SK-N-SH (cell line): ENCODE measurements around the gene FAM177A1. TPM values are rescaled to one million over a fixed set of nuclear protein-coding genes. Genes with fewer than 3 reads are reported as not detected.

ENCODE experiments used
- CTCF ChIA-PET: fragments of 300-600, 350-600 bp; formaldehyde crosslinking; extraction: SDS; loops from one replicate; lab custom pipeline; 2021; lab: Yijun Ruan, JAX
- POLR2A ChIA-PET: fragments of 350-600 bp; sonication (Branson Sonifier 250); formaldehyde crosslinking; extraction: SDS; loops from one replicate; lab custom pipeline; 2020; ENCODE audit warnings: antibody characterized with exemption, inconsistent platforms; lab: Yijun Ruan, JAX
- DNase-seq: peaks from one replicate; pipeline ENCODE4 v3.0.0; 2012
- H2AFZ ChIP-seq: fragments of 200-600 bp; sonication (generic); 2 replicates; pipeline ENCODE4 v1.8.1; 2016; ENCODE audit warnings: antibody characterized with exemption, mild to moderate bottlenecking, low read depth
- H3F3A ChIP-seq: fragments of 200-600 bp; sonication (generic); replicated peaks from 2 replicates; pipeline ENCODE3; 2016; ENCODE audit warnings: antibody characterized with exemption, mild to moderate bottlenecking; ENCODE audit not compliant: insufficient read depth
- H3K27ac ChIP-seq, 2 experiments: fragments of 200-500 bp in 1 of 2; fragments of 200-600 bp in 1 of 2; sonication (Bioruptor generic) in 1 of 2; sonication (generic), shearing (Covaris generic) in 1 of 2; 2 replicates each; pipeline versions ENCODE4 v1.5.1 to v1.6.1; 2014 to 2016; ENCODE audit warnings: low read depth in 2 of 2, inconsistent platforms in 1 of 2, low read length in 1 of 2, mild to moderate bottlenecking in 1 of 2, mixed read lengths in 1 of 2
- H3K27me3 ChIP-seq: fragments of 200-600 bp; sonication (generic), shearing (Covaris generic); 2 replicates; pipeline ENCODE4 v1.6.1; 2016; ENCODE audit warnings: mixed run types; ENCODE audit not compliant: insufficient read depth
- H3K36me3 ChIP-seq, 2 experiments: fragments of 200-500 bp in 1 of 2; fragments of 200-600 bp in 1 of 2; sonication (Bioruptor generic) in 1 of 2; sonication (generic) in 1 of 2; replicated peaks in 1 of 2; 2 replicates each; pipeline versions ENCODE3 to v1.5.1; 2014 to 2016; ENCODE audit warnings: low read length in 1 of 2, mild to moderate bottlenecking in 1 of 2; ENCODE audit not compliant: insufficient read depth in 2 of 2, control insufficient read depth in 1 of 2
- H3K4me1 ChIP-seq, 2 experiments: fragments of 200-500 bp in 1 of 2; fragments of 200-600 bp in 1 of 2; sonication (Bioruptor generic) in 1 of 2; sonication (generic), shearing (Covaris generic) in 1 of 2; 2 replicates each; pipeline versions ENCODE4 v1.5.1 to v1.6.1; 2014 to 2016; ENCODE audit warnings: low read depth in 1 of 2, low read length in 1 of 2, mixed run types in 1 of 2; ENCODE audit not compliant: insufficient read depth in 2 of 2, control insufficient read depth in 1 of 2
- H3K4me2 ChIP-seq: fragments of 200-600 bp; sonication (generic), shearing (Covaris generic); 2 replicates; pipeline ENCODE4 v1.6.1; 2017; ENCODE audit warnings: mixed run types
- H3K4me3 ChIP-seq, 2 experiments: fragments of 200-500 bp in 1 of 2; fragments of 200-600 bp in 1 of 2; sonication (Bioruptor generic) in 1 of 2; sonication (generic), shearing (Covaris generic) in 1 of 2; 2 replicates each; pipeline versions ENCODE4 v1.5.1 to v1.8.1; 2014 to 2016; ENCODE audit warnings: low read depth in 2 of 2, inconsistent platforms in 1 of 2, low read length in 1 of 2, mild to moderate bottlenecking in 1 of 2, mixed read lengths in 1 of 2, moderate library complexity in 1 of 2
- H3K79me2 ChIP-seq: fragments of 200-600 bp; sonication (generic); 2 replicates; pipeline ENCODE4 v1.8.1; 2017; ENCODE audit warnings: mild to moderate bottlenecking; ENCODE audit not compliant: insufficient read depth
- H3K9ac ChIP-seq: fragments of 200-600 bp; sonication (generic); 2 replicates; pipeline ENCODE4 v1.6.1; 2017; ENCODE audit warnings: mixed run types
- H3K9me2 ChIP-seq: fragments of 200-600 bp; sonication (generic); 2 replicates; pipeline ENCODE4 v1.6.1; 2017; ENCODE audit warnings: mixed run types
- H3K9me3 ChIP-seq: fragments of 200-600 bp; sonication (generic); 2 replicates; pipeline ENCODE4 v1.6.1; 2017; ENCODE audit warnings: mixed run types, mild to moderate bottlenecking, moderate library complexity
- H4K20me1 ChIP-seq: fragments of 200-600 bp; sonication (generic); 2 replicates; pipeline ENCODE4 v1.6.1; 2017; ENCODE audit warnings: mild to moderate bottlenecking, mixed run types; ENCODE audit not compliant: insufficient read depth
- CHD2 ChIP-seq: fragments of 150-350 bp; IDR thresholded peaks from 2 replicates; pipeline ENCODE4 v1.6.1; 2018; ENCODE audit warnings: low read length; ENCODE audit not compliant: partially characterized antibody
- CTCF ChIP-seq: fragments of 200-600 bp; sonication (generic); IDR thresholded peaks from 2 replicates; pipeline ENCODE4 v1.6.1; 2017; ENCODE audit warnings: antibody characterized with exemption, mild to moderate bottlenecking, moderate library complexity
- FOXM1 ChIP-seq: IDR thresholded peaks from 2 replicates; pipeline ENCODE4 v1.4.0; 2012; ENCODE audit warnings: low read depth, mild to moderate bottlenecking
- GABPA ChIP-seq: IDR thresholded peaks from 2 replicates; pipeline ENCODE4 v1.4.0; 2012; ENCODE audit warnings: low read depth, mild to moderate bottlenecking
- NFIC ChIP-seq: IDR thresholded peaks from 2 replicates; pipeline ENCODE4 v1.4.0; 2012; ENCODE audit warnings: borderline replicate concordance
- PBX3 ChIP-seq: IDR thresholded peaks from 2 replicates; pipeline ENCODE4; 2012
- RAD21 ChIP-seq: IDR thresholded peaks from 2 replicates; pipeline ENCODE4 v1.6.1; 2012; ENCODE audit warnings: mild to moderate bottlenecking, low read length
- RCOR1 ChIP-seq: fragments of 150-350 bp; IDR thresholded peaks from 2 replicates; pipeline ENCODE4 v1.6.1; 2017; ENCODE audit warnings: antibody characterized with exemption, low read length
- SIN3A ChIP-seq: IDR thresholded peaks from 2 replicates; pipeline ENCODE4 v1.6.1; 2012; ENCODE audit warnings: low read depth, mild to moderate bottlenecking, low read length, moderate library complexity, borderline replicate concordance
- TAF1 ChIP-seq: IDR thresholded peaks from 2 replicates; pipeline ENCODE4 v1.6.1; 2012; ENCODE audit warnings: low read depth, mild to moderate bottlenecking, low read length, moderate library complexity, borderline replicate concordance
- TEAD4 ChIP-seq: IDR thresholded peaks from 2 replicates; pipeline ENCODE4 v1.4.0; 2012; ENCODE audit warnings: mild to moderate bottlenecking, borderline replicate concordance; ENCODE audit not compliant: insufficient read depth
- USF1 ChIP-seq: IDR thresholded peaks from 2 replicates; pipeline ENCODE4 v1.4.0; 2012; ENCODE audit warnings: low read depth, borderline replicate concordance
- WGBS: methylation state at CpG from one replicate; pipeline ENCODE4 v1.1.6; 2017; ENCODE audit warnings: low lambda C conversion rate; 5-methylcytosine and 5-hydroxymethylcytosine counted together
- polyA plus RNA-seq, 3 experiments: library from polyadenylated mRNA; depleted of rRNA; stranded (reverse); fragments of >200 nt; gene quantifications; 2 replicates each; pipeline ENCODE4 v1.2.3, GENCODE V29; 2012

Gene FAM177A1
- polyA plus RNA-seq, 1 of the 3 experiments (the other 2 are of a cell fraction): 36.7 TPM

GRCh38 chr14:35044939-35045797, 904 bp upstream of the FAM177A1 start:
- CTCF ChIA-PET: interaction anchor here (0.8 to 1.6 kb wide), 2 partner anchors 14 to 80 kb away, joined by 3 to 5 read pairs; no protein-coding TSS in a partner anchor
- WGBS: 33% methylated on average over 8 of the region's 8 CpGs

GRCh38 chr14:35045798-35046047, 349 bp upstream of the FAM177A1 start:
- Histone ChIP-seq H3K9me3 (no peaks in the 10 kb centered on the region), H3K79me2 (peaks cover 35% of the 10 kb centered on the region), H3F3A (peaks cover 10% of the 10 kb centered on the region), H3K4me2 (peak overlapping the region; percentile 67), H3K27me3 (no peaks in the 10 kb centered on the region), H2AFZ (peak overlapping the region; percentile 84; the same call in 1 of the 2 replicates), H3K4me1 (peaks cover 2 to 15% of the 10 kb centered on the region in 2 experiments; a peak in 3 of 4 replicates), H3K36me3 (peaks cover 0 to 3% of the 10 kb centered on the region in 2 experiments), H3K9ac (peak overlapping the region; percentile 66), H4K20me1 (no peaks in the 10 kb centered on the region), H3K9me2 (no peaks in the 10 kb centered on the region), H3K27ac (peak overlapping the region; percentile 78 to 87), H3K4me3 (peak overlapping the region; percentile 63 to 70)
- WGBS: 2% methylated on average over 6 of the region's 6 CpGs
- ChIA-PET CTCF (interaction anchor here (0.8 to 1.6 kb wide), 2 partner anchors 15 to 80 kb away, joined by 3 to 5 read pairs; no protein-coding TSS in a partner anchor), POLR2A (interaction anchor here (0.6 to 2.0 kb wide), 4 partner anchors 63 to 173 kb away, joined by 3 to 9 read pairs (median 6); partner anchors contain the start of genes BAZ1A and SRP54)
- TF ChIP-seq CHD2 (no peak), USF1 (no peak), PBX3 (no peak), RAD21 (no peak), FOXM1 (no peak), TEAD4 (no peak), GABPA (no peak), TAF1 (no peak)
- no peak for DNase-seq

More at GRCh38 chr14:35044939-35045797, 904 bp upstream of the FAM177A1 start:
- H3K27me3 ChIP-seq: no peaks in the 10 kb centered on the region
- H4K20me1 ChIP-seq: no peaks in the 10 kb centered on the region
- peaks cover 34% of the 10 kb centered on the region for H3K79me2 ChIP-seq
- peak overlapping the region; percentile 84; the same call in 1 of the 2 replicates for H2AFZ ChIP-seq
- H3K27ac ChIP-seq: peak overlapping the region; percentile 78 to 87
- peak; percentile 22 for DNase-seq
- H3K9me2 ChIP-seq: no peaks in the 10 kb centered on the region
- TF ChIP-seq RCOR1: no peak
- TF ChIP-seq CTCF: no peak
- no peak for TF ChIP-seq NFIC
- no peak for TF ChIP-seq SIN3A
- no peaks in the 10 kb centered on the region for H3K9me3 ChIP-seq
- peak overlapping the region; percentile 66 for H3K9ac ChIP-seq
- peaks cover 2 to 15% of the 10 kb centered on the region in 2 experiments; a peak in 3 of 4 replicates for H3K4me1 ChIP-seq
- peak overlapping the region; percentile 63 to 70 for H3K4me3 ChIP-seq
- peaks cover 0 to 3% of the 10 kb centered on the region in 2 experiments for H3K36me3 ChIP-seq
- peak overlapping the region; percentile 67 for H3K4me2 ChIP-seq
- POLR2A ChIA-PET: interaction anchor here (0.6 to 2.0 kb wide), 4 partner anchors 62 to 173 kb away, joined by 3 to 9 read pairs (median 6); partner anchors contain the start of genes BAZ1A and SRP54
- H3F3A ChIP-seq: peaks cover 10% of the 10 kb centered on the region
